PC-3 (cell line): ENCODE results near the gene HAND2.

Experiments used
- CTCF ChIP-seq: fragments of 300-600 bp; sonication (generic); conservative IDR thresholded peaks from 2 replicates; pipeline ENCODE4 v1.5.1; 2017; ENCODE audit warnings: antibody characterized with exemption, low read depth, mild to moderate bottlenecking, low read length
- EZH2 ChIP-seq: fragments of 300-600 bp; sonication (generic); IDR thresholded peaks from one replicate; pipeline ENCODE4 v1.6.1; 2017; ENCODE audit warnings: antibody characterized with exemption, mild to moderate bottlenecking, low read length; ENCODE audit not compliant: unreplicated experiment
- EZH2phosphoT487 ChIP-seq: fragments of 300-600 bp; sonication (generic); IDR thresholded peaks from 2 replicates; pipeline ENCODE4 v1.6.1; 2018; ENCODE audit warnings: mild to moderate bottlenecking, antibody characterized with exemption, low read length, borderline replicate concordance

GRCh38 chr4:173522951-173523395 lies 7.1 kb downstream of the HAND2 start:
- TF ChIP-seq EZH2 (no peak), CTCF (no peak), EZH2phosphoT487 (no peak)
